Esophagus muscularis mucosa (tissue), 4 donors: ENCODE data around the gene LNPEP. TPM values are rescaled to one million over a fixed set of nuclear protein-coding genes. Genes with fewer than 3 reads are reported as not detected.

ENCODE experiments used
- DNase-seq: peaks from one replicate; pipeline ENCODE4 v3.0.0-alpha.2; 2017; ENCODE audit errors: extremely low spot score
- H3K27ac ChIP-seq, 4 donors: fragments of 200-600 bp; sonication (generic); replicated peaks in 1 of 4; 1 replicate in 3 of 4; 2 replicates in 1 of 4; pipeline ENCODE4 v1.5.1; 2016 to 2019; ENCODE audit warnings: mild to moderate bottlenecking in 1 of 4
- H3K27me3 ChIP-seq, 4 donors: fragments of 200-600 bp; sonication (generic); one replicate each; pipeline versions ENCODE4 v1.5.1 to v1.6.0; 2016 to 2019
- H3K36me3 ChIP-seq, 4 donors: fragments of 200-600 bp; sonication (generic); one replicate each; pipeline ENCODE4 v1.5.1; 2016 to 2019
- H3K4me1 ChIP-seq, 4 donors: fragments of 200-600 bp; sonication (generic); one replicate each; pipeline ENCODE4 v1.5.1; 2016 to 2019
- H3K4me3 ChIP-seq, 4 donors: fragments of 200-600 bp; sonication (generic); 1 replicate in 2 of 4; 2 replicates in 2 of 4; pipeline ENCODE4 v1.5.1; 2016 to 2019; ENCODE audit warnings: mild to moderate bottlenecking in 4 of 4, moderate library complexity in 1 of 4
- H3K9me3 ChIP-seq, 4 donors: fragments of 200-600 bp; sonication (generic); 1 replicate in 3 of 4; 2 replicates in 1 of 4; pipeline ENCODE4 v1.5.1; 2016 to 2019
- EP300 ChIP-seq: sonication (generic); formaldehyde crosslinking; IDR thresholded peaks from one replicate; pipeline ENCODE4 v1.6.1; 2017; ENCODE audit warnings: antibody characterized with exemption
- POLR2A ChIP-seq: fragments of 450-650 bp; IDR thresholded peaks from one replicate; pipeline ENCODE4 v1.6.1; 2017; ENCODE audit warnings: antibody characterized with exemption, moderate library complexity, mild to moderate bottlenecking, low read depth
- POLR2AphosphoS5 ChIP-seq, 2 donors: sonication (generic); formaldehyde crosslinking; IDR thresholded peaks; one replicate each; pipeline ENCODE4 v1.6.1; 2017; ENCODE audit warnings: antibody characterized with exemption in 2 of 2
- WGBS: methylation state at CpG from one replicate; pipeline ENCODE4 v1.1.5; 2018; 5-methylcytosine and 5-hydroxymethylcytosine counted together
- intact Hi-C: fragments of 100-400 bp; cut with DNase I; formaldehyde crosslinking; loops from one replicate; pipeline ENCODE4 v1.15.1; 2023
- small RNA-seq, 3 donors: library from RNA; depleted of rRNA; stranded (forward); fragments of <200 nt; gene quantifications; one replicate each; pipeline ENCODE3, GENCODE V24; 2016
- total RNA-seq, 4 donors: library from RNA; depleted of rRNA; stranded (reverse); fragments of >200 nt; gene quantifications; one replicate each; pipeline versions ENCODE4 v1.1.0 to v1.2.1, GENCODE V29; 2016
- TF ChIP-seq, protein P1 (sequence below), 3 experiments: fragments of 200-600 bp in 2 of 3; fragments of 450-650 bp in 1 of 3; sonication (generic) in 2 of 3; IDR thresholded peaks; one replicate each; pipeline ENCODE4 v1.5.1; 2017 to 2019; ENCODE audit warnings: antibody characterized with exemption in 3 of 3, mild to moderate bottlenecking in 2 of 3, moderate library complexity in 1 of 3

LNPEP gene
- total RNA-seq, 4 donors from 2014 or later = 55.2 to 80.2 (median 65.6) TPM

DNA sequence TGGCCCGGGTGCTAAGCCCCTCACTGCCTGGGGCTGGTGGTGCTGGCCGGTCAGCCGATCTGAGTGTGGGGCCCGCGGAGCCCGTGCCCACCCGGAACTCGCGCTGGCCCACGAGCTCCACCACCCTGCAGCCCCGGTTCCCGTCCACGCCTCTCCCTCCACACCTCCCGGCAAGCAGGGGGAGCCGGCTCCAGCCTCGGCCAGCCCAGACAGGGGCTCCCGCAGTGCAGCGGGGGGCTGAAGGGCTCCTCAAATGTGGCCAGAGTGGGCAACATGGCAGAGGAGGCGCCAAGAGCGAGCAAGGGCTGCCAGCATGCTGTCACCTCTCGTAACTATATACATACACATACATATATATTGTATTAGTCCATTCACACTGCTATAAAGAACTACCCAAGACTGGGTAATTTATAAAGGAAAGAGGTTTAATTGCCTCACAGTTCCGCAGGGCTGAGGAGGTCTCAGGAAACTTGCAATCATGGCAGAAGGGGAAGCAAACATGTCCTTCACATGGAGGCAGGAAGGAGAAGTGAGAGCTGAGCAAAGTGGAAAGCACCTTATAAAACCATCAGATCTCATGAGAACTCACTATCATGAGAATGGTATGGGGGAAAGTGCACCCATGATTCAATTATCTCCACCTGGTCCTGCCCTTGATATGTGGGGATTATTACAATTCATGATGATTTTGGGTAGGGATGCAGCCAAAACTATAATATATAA is 149.7 kb downstream of the LNPEP start:
- H3K27ac ChIP-seq = no peak overlapping the region
- no peaks in the 10 kb centered on the region for H3K9me3 ChIP-seq
- H3K4me3 ChIP-seq = no peak overlapping the region
- no peaks in the 10 kb centered on the region for H3K36me3 ChIP-seq
- 93% methylated on average over 16 of the region's 22 CpGs for WGBS
- TF ChIP-seq EP300 (no peak), POLR2AphosphoS5 (IDR thresholded peaks at IDR 0.05) (no peak), POLR2A (no peak)
- TF ChIP-seq, protein P1, sequence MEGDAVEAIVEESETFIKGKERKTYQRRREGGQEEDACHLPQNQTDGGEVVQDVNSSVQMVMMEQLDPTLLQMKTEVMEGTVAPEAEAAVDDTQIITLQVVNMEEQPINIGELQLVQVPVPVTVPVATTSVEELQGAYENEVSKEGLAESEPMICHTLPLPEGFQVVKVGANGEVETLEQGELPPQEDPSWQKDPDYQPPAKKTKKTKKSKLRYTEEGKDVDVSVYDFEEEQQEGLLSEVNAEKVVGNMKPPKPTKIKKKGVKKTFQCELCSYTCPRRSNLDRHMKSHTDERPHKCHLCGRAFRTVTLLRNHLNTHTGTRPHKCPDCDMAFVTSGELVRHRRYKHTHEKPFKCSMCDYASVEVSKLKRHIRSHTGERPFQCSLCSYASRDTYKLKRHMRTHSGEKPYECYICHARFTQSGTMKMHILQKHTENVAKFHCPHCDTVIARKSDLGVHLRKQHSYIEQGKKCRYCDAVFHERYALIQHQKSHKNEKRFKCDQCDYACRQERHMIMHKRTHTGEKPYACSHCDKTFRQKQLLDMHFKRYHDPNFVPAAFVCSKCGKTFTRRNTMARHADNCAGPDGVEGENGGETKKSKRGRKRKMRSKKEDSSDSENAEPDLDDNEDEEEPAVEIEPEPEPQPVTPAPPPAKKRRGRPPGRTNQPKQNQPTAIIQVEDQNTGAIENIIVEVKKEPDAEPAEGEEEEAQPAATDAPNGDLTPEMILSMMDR (IDR thresholded peaks at IDR 0.05) = no peak
- no peaks in the 10 kb centered on the region for H3K4me1 ChIP-seq
- intact Hi-C loops = no loop called here
- H3K27me3 ChIP-seq = no peaks in the 10 kb centered on the region
- no peak for DNase-seq

Small RNAs within 50 kb of the gene (small RNA-seq; reads per million reads assigned to genes)
- 0 reads per million in 3 donors for gene RF00019

Other genes with a start within 250 kb of the LNPEP start
- 10 to 100 TPM; 22.8 to 37.8 (median 25.5) TPM for gene ERAP1, start 128.1 kb upstream of the LNPEP start, total RNA-seq
- 10 to 100 TPM in 1 of 4 donors, 1 to 10 TPM in 3; 6.6 to 12.3 (median 7.3) TPM for gene ERAP2, start 59.6 kb upstream of the LNPEP start, total RNA-seq
- gene LIX1, start 206.5 kb downstream of the LNPEP start, total RNA-seq = 1 to 10 TPM in 1 of 4 donors, under 1 TPM in 3; 0.42 to 1.2 (median 0.67) TPM
- gene RIOK2, start 247.2 kb downstream of the LNPEP start, total RNA-seq = 10 to 100 TPM in 3 of 4 donors, 1 to 10 TPM in 1; 9.4 to 28.8 (median 18.7) TPM